AG04449 (cell line): ENCODE measurements around the gene CEP72.

Experiments
- CTCF ChIA-PET: fragments of 350-600 bp; formaldehyde crosslinking; extraction: SDS; loops from one replicate; lab custom pipeline; 2021; ENCODE audit warnings: antibody characterized with exemption; lab: Yijun Ruan, JAX
- POLR2A ChIA-PET: fragments of 400-600, 350-600 bp; formaldehyde crosslinking; extraction: SDS; loops from one replicate; lab custom pipeline; 2020; ENCODE audit warnings: antibody characterized with exemption, inconsistent platforms; lab: Yijun Ruan, JAX
- DNase-seq: peaks from one replicate; pipeline ENCODE4 v3.0.0-alpha.2; 2010; ENCODE audit warnings: low read depth, low spot score
- H3K4me3 ChIP-seq: 2 replicates; pipeline ENCODE4 v1.5.1; 2011; ENCODE audit warnings: low read depth, mild to moderate bottlenecking, control low read depth, low read length
- TF ChIP-seq, protein P1 (sequence below): IDR thresholded peaks from one replicate; pipeline ENCODE4 v1.5.1; 2011; ENCODE audit warnings: mild to moderate bottlenecking, moderate library complexity, low read length, control low read depth, inconsistent platforms; ENCODE audit not compliant: insufficient read depth; ENCODE audit errors: missing control alignments

The CEP72 gene, protein sequence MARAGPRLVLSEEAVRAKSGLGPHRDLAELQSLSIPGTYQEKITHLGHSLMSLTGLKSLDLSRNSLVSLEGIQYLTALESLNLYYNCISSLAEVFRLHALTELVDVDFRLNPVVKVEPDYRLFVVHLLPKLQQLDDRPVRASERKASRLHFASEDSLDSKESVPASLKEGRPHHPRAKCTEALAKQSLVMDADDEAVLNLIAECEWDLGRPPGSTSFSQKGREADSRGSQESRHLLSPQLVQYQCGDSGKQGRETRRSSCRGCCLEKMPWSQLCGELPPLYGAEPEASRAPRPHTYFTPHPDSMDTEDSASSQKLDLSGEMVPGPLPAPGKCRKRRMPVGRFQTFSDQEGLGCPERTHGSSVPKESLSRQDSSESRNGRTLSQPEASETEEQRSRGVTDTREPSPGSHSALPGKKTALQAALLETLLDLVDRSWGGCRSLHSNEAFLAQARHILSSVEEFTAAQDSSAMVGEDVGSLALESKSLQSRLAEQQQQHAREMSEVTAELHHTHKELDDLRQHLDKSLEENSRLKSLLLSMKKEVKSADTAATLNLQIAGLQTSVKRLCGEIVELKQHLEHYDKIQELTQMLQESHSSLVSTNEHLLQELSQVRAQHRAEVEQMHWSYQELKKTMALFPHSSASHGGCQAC

DNA sequence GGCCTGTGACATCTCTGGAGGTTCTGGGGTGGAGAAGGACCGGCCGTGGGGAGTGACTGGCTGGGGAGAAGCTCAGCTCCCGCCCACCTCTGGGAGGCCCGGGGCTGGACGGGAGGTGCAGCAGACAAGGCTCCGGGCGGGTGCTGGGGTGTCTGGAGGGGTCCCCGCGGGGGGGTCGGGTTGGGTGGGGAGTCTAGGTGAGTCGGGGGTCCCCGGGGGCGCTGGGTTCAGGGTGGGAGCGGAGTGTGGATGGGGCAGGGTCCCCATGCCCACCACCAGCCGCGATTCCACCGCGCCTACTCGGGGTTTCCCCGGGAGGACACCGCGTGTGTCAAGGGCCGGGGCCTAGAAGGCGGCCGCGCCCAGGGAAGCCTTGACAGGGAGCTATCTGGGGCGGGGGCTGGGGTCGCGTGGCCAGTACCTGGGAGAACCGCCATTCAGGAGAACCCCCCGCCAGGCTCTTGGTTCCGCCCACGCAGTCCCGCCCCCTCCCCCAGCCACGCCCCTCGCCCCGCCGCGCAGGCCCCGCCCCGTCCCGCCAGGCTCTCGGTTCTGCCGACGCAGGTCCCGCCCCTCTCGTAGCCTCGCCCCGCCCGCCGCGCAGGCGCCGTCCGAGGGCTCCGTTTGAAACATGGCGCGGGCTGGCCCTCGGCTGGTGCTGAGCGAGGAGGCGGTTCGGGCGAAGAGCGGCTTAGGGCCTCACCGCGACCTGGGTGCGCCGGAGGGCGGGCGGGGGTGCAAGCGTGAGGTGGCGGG is at the start of gene CEP72:
TSS of gene CEP72 (plus strand) at position 610 of the 756 bp plus-strand sequence. CDS start at position 632, 22 bp downstream.
- POLR2A ChIA-PET: no interaction called here
- TF ChIP-seq, protein P1, sequence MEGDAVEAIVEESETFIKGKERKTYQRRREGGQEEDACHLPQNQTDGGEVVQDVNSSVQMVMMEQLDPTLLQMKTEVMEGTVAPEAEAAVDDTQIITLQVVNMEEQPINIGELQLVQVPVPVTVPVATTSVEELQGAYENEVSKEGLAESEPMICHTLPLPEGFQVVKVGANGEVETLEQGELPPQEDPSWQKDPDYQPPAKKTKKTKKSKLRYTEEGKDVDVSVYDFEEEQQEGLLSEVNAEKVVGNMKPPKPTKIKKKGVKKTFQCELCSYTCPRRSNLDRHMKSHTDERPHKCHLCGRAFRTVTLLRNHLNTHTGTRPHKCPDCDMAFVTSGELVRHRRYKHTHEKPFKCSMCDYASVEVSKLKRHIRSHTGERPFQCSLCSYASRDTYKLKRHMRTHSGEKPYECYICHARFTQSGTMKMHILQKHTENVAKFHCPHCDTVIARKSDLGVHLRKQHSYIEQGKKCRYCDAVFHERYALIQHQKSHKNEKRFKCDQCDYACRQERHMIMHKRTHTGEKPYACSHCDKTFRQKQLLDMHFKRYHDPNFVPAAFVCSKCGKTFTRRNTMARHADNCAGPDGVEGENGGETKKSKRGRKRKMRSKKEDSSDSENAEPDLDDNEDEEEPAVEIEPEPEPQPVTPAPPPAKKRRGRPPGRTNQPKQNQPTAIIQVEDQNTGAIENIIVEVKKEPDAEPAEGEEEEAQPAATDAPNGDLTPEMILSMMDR: no peak

DNA sequence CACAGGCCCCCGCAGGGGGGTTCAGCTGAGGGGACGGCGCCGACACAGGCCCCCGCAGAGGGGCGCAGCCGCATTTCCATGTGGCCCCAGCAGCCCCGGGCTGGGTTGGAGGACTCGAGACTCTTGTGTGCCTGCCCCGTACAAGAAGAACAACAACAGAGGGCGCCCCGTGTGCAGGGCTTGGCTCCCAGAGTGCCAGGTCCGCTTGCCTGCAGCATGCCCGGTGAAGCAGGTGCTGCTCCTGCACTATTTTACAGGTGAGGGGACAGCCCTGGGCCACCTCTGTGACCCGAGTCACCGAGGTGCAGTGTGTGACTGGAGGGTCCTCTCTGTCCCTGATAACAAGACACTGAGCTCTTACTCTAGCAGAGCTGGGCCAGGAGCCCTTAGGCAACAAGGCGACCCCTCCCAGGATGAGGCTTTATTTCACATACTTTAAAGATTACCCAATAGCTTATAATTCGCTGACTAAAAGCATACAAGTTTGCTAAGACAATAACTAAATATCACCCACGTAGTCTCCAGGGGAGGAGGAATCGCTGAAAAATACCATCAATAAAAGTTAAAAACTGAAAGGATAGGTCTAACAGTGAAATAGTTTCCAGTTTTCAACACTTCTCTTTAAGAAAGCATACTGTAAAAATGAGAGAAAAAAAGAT is 46.2 kb upstream of the CEP72 start:
- ChIA-PET CTCF (no interaction called here), POLR2A (interaction anchor here (0.5 kb wide), 1 partner anchor 511 kb away, joined by 3 read pairs; no protein-coding TSS in a partner anchor)
- no peak for DNase-seq
- TF ChIP-seq, protein P1: no peak
- H3K4me3 ChIP-seq: no peak overlapping the region

More for the DNA sequence above, at the start of gene CEP72:
- CTCF ChIA-PET: interaction anchor here (1.0 kb wide), 1 partner anchor 295 kb away, joined by 3 read pairs; no protein-coding TSS in a partner anchor
- peak within 1 kb of the TSS; percentile 84 for H3K4me3 ChIP-seq
- DNase-seq: no peak

DNA sequence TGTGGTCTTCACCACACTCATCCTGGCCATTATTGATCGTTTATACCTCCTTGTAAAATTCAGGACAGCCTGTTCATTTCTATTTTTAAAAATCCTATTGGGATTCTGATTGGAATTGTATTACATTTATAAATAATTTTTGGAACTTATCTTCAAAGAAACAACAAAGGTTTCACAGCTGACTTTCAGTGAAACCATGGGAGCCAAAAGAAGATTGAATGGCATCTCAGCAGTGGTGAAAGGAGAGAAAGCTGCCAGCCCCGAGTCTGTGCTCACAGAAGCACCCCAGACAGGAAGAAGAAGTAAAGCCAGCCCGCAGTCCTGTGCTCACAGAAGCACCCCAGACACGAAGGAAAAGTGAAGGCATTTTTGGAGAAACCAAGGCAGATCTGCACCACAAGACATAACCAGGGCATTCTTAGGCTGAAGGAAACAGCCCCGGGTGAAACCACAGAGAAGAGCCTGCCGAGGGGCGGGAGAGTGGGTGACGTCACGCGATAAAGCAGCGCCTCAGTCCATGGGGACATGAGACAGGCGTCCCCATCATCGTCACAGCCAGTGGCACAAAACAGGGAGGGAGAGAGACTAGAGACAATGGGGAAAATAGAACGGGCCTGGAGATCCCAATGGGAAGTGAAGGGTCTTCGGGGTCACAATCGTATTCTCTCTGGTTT is 45.4 kb upstream of the CEP72 start:
- no peak overlapping the region for H3K4me3 ChIP-seq
- no peak for DNase-seq
- ChIA-PET POLR2A (no interaction called here), CTCF (no interaction called here)
- TF ChIP-seq, protein P1: no peak

DNA sequence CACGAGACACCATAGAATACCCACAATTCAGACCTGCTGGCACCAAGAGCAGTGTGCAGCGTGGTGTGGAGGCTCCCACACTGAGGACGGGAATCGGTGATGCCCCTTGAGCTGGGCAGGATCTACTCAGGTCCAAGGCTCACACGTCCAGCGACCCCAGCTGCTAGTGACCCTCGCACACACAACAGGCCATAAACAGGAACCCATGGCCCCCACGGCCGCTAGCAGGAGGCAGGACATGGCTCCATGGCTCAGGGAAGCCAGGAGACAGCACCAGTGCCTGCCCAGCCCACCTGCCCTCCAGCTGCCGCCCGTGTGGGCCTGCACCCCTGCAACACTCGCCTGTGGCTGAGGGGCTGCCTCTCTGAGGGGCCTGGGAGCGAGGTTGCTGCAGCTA is 44.5 kb upstream of the CEP72 start:
- POLR2A ChIA-PET: no interaction called here
- DNase-seq: no peak
- CTCF ChIA-PET: no interaction called here
- no peak overlapping the region for H3K4me3 ChIP-seq
- TF ChIP-seq, protein P1: no peak

DNA sequence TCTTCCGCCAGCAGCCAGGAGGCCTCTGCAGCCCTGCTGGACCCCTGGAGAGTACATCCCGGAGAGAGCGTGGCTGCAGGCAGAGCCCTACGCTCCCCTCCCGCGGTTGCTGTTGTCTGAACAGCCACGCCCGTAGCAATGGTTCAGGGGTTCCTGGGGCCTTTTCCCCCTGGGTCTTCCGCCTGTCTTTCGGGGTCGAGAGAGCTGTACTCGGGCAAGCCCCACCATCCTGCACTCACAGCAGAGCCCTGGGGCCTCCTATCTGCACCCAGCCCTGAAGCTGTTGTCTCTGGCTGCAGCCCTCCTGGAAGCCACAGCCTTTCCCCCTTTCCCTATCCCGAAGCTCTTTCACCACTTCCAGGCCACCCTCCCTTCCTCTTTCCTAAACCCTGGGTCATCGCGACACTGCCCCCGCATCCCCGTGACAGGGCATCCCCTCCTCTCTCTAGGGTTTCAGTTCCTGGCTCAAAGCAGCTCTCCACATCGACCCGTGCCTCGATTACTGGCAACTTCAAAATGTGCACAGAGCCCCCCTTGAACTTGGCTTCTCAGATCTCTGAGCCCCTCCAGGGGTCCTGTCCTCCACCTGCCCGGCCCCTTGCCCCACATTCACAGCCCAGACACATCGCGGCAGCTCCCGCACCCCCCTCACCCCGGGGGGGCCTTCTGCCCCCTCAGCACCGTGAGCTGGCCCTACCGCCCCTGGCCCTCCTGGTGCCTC is 43.9 kb upstream of the CEP72 start:
- TF ChIP-seq, protein P1: no peak
- ChIA-PET CTCF (no interaction called here), POLR2A (no interaction called here)
- H3K4me3 ChIP-seq: no peak overlapping the region
- DNase-seq: no peak
